H9 (cell line): ENCODE measurements around the gene PIAS4. TPM values are rescaled to one million over a fixed set of nuclear protein-coding genes. Genes with fewer than 3 reads are reported as not detected.

ENCODE experiments used
- DNase-seq: peaks from one replicate; pipeline ENCODE4 v3.0.0-alpha.2; 2017
- H2AFZ ChIP-seq: one replicate; pipeline ENCODE4 v1.6.1; 2013; ENCODE audit warnings: mild to moderate bottlenecking, low read length, control low read depth, moderate library complexity
- H2AK5ac ChIP-seq: 2 replicates; pipeline ENCODE4 v1.6.1; 2013; ENCODE audit warnings: low read length, control low read depth, mixed read lengths; ENCODE audit not compliant: insufficient read length
- H2BK120ac ChIP-seq: one replicate; pipeline ENCODE4 v1.6.1; 2013; ENCODE audit warnings: low read depth, mild to moderate bottlenecking, low read length, control low read depth, inconsistent platforms; ENCODE audit not compliant: poor library complexity, severe bottlenecking
- H2BK12ac ChIP-seq: 2 replicates; pipeline ENCODE4 v1.6.1; 2013; ENCODE audit warnings: low read length, control low read depth, mixed read lengths, low read depth; ENCODE audit not compliant: insufficient read length
- H2BK15ac ChIP-seq: 2 replicates; pipeline ENCODE4 v1.6.1; 2013; ENCODE audit warnings: low read depth, low read length, control low read depth
- H2BK20ac ChIP-seq: one replicate; pipeline ENCODE4 v1.6.1; 2013; ENCODE audit warnings: low read depth, mild to moderate bottlenecking, low read length, control low read depth, inconsistent platforms; ENCODE audit not compliant: poor library complexity, severe bottlenecking
- H2BK5ac ChIP-seq: 2 replicates; pipeline ENCODE4 v1.6.1; 2013; ENCODE audit warnings: low read length, control low read depth, mixed read lengths; ENCODE audit not compliant: insufficient read length
- H3K14ac ChIP-seq: 2 replicates; pipeline ENCODE4 v1.6.1; 2013; ENCODE audit warnings: low read length, control low read depth; ENCODE audit not compliant: insufficient read depth
- H3K18ac ChIP-seq: 2 replicates; pipeline ENCODE4 v1.6.1; 2013; ENCODE audit warnings: low read depth, mild to moderate bottlenecking, mixed read lengths, low read length, control low read depth; ENCODE audit not compliant: insufficient read length
- H3K23ac ChIP-seq: 2 replicates; pipeline ENCODE4 v1.6.1; 2013; ENCODE audit warnings: low read length, control low read depth, mixed read lengths, low read depth; ENCODE audit not compliant: insufficient read length
- H3K23me2 ChIP-seq: 2 replicates; pipeline ENCODE4 v1.6.1; 2013; ENCODE audit warnings: low read depth, mild to moderate bottlenecking, mixed read lengths, low read length, control low read depth; ENCODE audit not compliant: insufficient read length, poor library complexity, severe bottlenecking
- H3K27ac ChIP-seq: 2 replicates; pipeline ENCODE4 v1.5.1; 2013; ENCODE audit warnings: low read length, control low read depth, mixed read lengths, low read depth; ENCODE audit not compliant: insufficient read length
- H3K27me3 ChIP-seq: 2 replicates; pipeline ENCODE4 v1.6.1; 2013; ENCODE audit warnings: low read length, control low read depth, inconsistent platforms; ENCODE audit not compliant: insufficient read depth
- H3K4ac ChIP-seq: 2 replicates; pipeline ENCODE4 v1.6.1; 2013; ENCODE audit warnings: low read depth, mild to moderate bottlenecking, control low read depth, inconsistent platforms, low read length, moderate library complexity
- H3K4me1 ChIP-seq: 2 replicates; pipeline ENCODE4 v1.6.1; 2013; ENCODE audit warnings: low read length, control low read depth, inconsistent platforms; ENCODE audit not compliant: insufficient read depth
- H3K4me2 ChIP-seq: 2 replicates; pipeline ENCODE4 v1.6.1; 2013; ENCODE audit warnings: low read length, control low read depth, mixed read lengths; ENCODE audit not compliant: insufficient read length, insufficient read depth
- H3K56ac ChIP-seq: 2 replicates; pipeline ENCODE4 v1.6.1; 2013; ENCODE audit warnings: low read depth, mild to moderate bottlenecking, mixed read lengths, low read length, control low read depth; ENCODE audit not compliant: insufficient read length
- H3K79me1 ChIP-seq: 2 replicates; pipeline ENCODE4 v1.6.1; 2013; ENCODE audit warnings: low read depth, mild to moderate bottlenecking, moderate library complexity, low read length, control low read depth, inconsistent platforms; ENCODE audit not compliant: insufficient read depth, poor library complexity, severe bottlenecking
- H3K79me2 ChIP-seq: 2 replicates; pipeline ENCODE4 v1.6.1; 2013; ENCODE audit warnings: low read length, control low read depth, inconsistent platforms; ENCODE audit not compliant: insufficient read depth
- H3K9ac ChIP-seq: 2 replicates; pipeline ENCODE4 v1.6.1; 2013; ENCODE audit warnings: low read length, control low read depth, mixed read lengths; ENCODE audit not compliant: insufficient read length; ENCODE audit errors: extremely low read depth
- H3K9me3 ChIP-seq: one replicate; pipeline ENCODE4 v1.6.1; 2013; ENCODE audit warnings: low read depth, low read length, inconsistent platforms; ENCODE audit not compliant: control insufficient read depth
- H3T11ph ChIP-seq: one replicate; pipeline ENCODE4 v1.6.1; 2013; ENCODE audit warnings: mild to moderate bottlenecking, low read length, control low read depth, inconsistent platforms
- H4K20me1 ChIP-seq: one replicate; pipeline ENCODE4 v1.6.1; 2013; ENCODE audit not compliant: control insufficient read depth, insufficient read length, insufficient read depth
- H4K5ac ChIP-seq: 2 replicates; pipeline ENCODE4 v1.6.1; 2013; ENCODE audit warnings: low read depth, mild to moderate bottlenecking, mixed read lengths, low read length, control low read depth; ENCODE audit not compliant: insufficient read length
- H4K8ac ChIP-seq: replicated peaks from 2 replicates; pipeline ENCODE4 v1.6.1; 2013; ENCODE audit warnings: low read length, control low read depth, mixed read lengths, low read depth; ENCODE audit not compliant: insufficient read length
- H4K91ac ChIP-seq: 2 replicates; pipeline ENCODE4 v1.6.1; 2013; ENCODE audit warnings: low read depth, mild to moderate bottlenecking, moderate library complexity, mixed read lengths, low read length, control low read depth; ENCODE audit not compliant: insufficient read length
- H3K27ac Mint-ChIP-seq, 3 experiments: 2 replicates in 2 of 3; 3 replicates in 1 of 3; pipeline ENCODE4 v1.8.0; 2020 to 2021; ENCODE audit warnings: mixed read lengths in 3 of 3, mild to moderate bottlenecking in 1 of 3, moderate library complexity in 1 of 3
- H3K27me3 Mint-ChIP-seq: 2 replicates; pipeline ENCODE4 v1.8.0; 2021; ENCODE audit warnings: low read depth, mild to moderate bottlenecking, moderate library complexity, mixed read lengths
- H3K36me3 Mint-ChIP-seq, 3 experiments: 2 replicates in 2 of 3; 3 replicates in 1 of 3; pipeline ENCODE4 v1.8.0; 2020 to 2021; ENCODE audit warnings: low read depth in 3 of 3, mixed read lengths in 3 of 3; ENCODE audit not compliant: insufficient read depth in 1 of 3
- H3K4me1 Mint-ChIP-seq, 2 experiments: 2 replicates each; pipeline ENCODE4 v1.8.0; 2020; ENCODE audit warnings: mixed read lengths in 2 of 2
- H3K4me3 Mint-ChIP-seq, 2 experiments: 2 replicates in 1 of 2; 3 replicates in 1 of 2; pipeline ENCODE4 v1.8.0; 2020 to 2021; ENCODE audit warnings: mild to moderate bottlenecking in 2 of 2, mixed read lengths in 2 of 2, moderate library complexity in 1 of 2
- H3K9me3 Mint-ChIP-seq, 2 experiments: 2 replicates in 1 of 2; 3 replicates in 1 of 2; pipeline ENCODE4 v1.8.0; 2020; ENCODE audit warnings: mild to moderate bottlenecking in 2 of 2, mixed read lengths in 2 of 2, moderate library complexity in 1 of 2
- CTCF ChIP-seq: fragments of 200-600 bp; sonication (generic); conservative IDR thresholded peaks from 3 replicates; pipeline ENCODE4 v1.8.0; 2021; ENCODE audit warnings: antibody characterized with exemption, mild to moderate bottlenecking
- WGBS: extraction: QIAGEN DNeasy Blood & Tissue Kit; methylation state at CpG from one replicate; pipeline ENCODE4 v1.1.7; 2013; ENCODE audit warnings: missing lambda C conversion rate, low lambda C conversion rate, mixed read lengths; ENCODE audit not compliant: insufficient read length; ENCODE audit errors: extremely low coverage; 5-methylcytosine and 5-hydroxymethylcytosine counted together
- total RNA-seq: library from RNA; stranded (reverse); gene quantifications from 2 replicates; pipeline ENCODE4 v1.2.1, GENCODE V29; 2021

The PIAS4 gene
- total RNA-seq, 1 experiment from 2014 or later = 52.0 TPM

DNA sequence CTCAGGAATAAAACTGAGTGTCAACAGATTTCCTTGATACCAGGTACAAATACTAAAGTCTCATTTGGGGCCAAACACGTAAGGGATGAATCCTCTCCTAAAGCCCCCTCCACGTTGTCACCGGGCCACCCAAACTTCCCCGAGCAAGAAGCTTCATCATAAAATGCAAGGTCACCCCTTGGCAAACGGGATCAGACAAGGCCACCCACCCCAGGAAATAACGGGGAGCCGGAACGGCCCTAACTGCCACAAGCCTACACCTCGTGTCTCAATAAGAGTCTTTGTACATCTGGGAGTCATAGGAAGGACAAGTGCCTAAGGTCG lies 23.0 kb upstream of the PIAS4 start:
- peak overlapping the region; percentile 98 to 99 (median 99) for H3K27ac Mint-ChIP-seq

More for the DNA sequence above, 23.0 kb upstream of the PIAS4 start:
- Histone ChIP-seq H3K4me2 (peak overlapping the region; percentile 94), H3K4me1 (no peaks in the 10 kb centered on the region), H3K23me2 (peaks cover 25% of the 10 kb centered on the region), H3K4ac (peak overlapping the region; percentile 73; the same call in 1 of the 2 replicates), H3K9me3 (no peaks in the 10 kb centered on the region), H2BK12ac (no peak overlapping the region), H3K23ac (no peak overlapping the region), H3K14ac (peak overlapping the region; percentile 88), H3K27me3 (no peaks in the 10 kb centered on the region), H2BK15ac (no peak overlapping the region), H3K79me2 (peaks cover 26% of the 10 kb centered on the region), H3K56ac (peak overlapping the region; percentile 64), H2BK5ac (no peak overlapping the region), H4K8ac (no peak overlapping the region), H2BK120ac (no peak overlapping the region), H2BK20ac (no peak overlapping the region), H3K18ac (peak overlapping the region; percentile 78), H4K5ac (peak overlapping the region; percentile 89), H2AK5ac (no peak overlapping the region), H2AFZ (no peak overlapping the region), H4K91ac (peak overlapping the region; percentile 80), H3K9ac (peak overlapping the region; percentile 100), H4K20me1 (peaks cover 4% of the 10 kb centered on the region), H3K79me1 (peaks cover 12% of the 10 kb centered on the region), H3T11ph (no peak overlapping the region), H3K27ac (peak overlapping the region; percentile 18)
- Mint-ChIP-seq H3K4me1 (peaks cover 35 to 42% of the 10 kb centered on the region in 2 experiments), H3K4me3 (peak overlapping the region; percentile 97 to 99), H3K9me3 (no peaks in the 10 kb centered on the region; a peak in 1 of 5 replicates), H3K27me3 (peaks cover 9% of the 10 kb centered on the region), H3K36me3 (peaks cover 50 to 56% (median 56%) of the 10 kb centered on the region in 3 experiments)
- no peak for TF ChIP-seq CTCF
- WGBS = no CpG with 5 or more reads among the region's 10 CpGs
- no peak for DNase-seq
